SU-DHL-6 (cell line): ENCODE results near the gene ZNF488.

Experiments used
- H2AFZ ChIP-seq: fragments of 200-600 bp; sonication (generic); 2 replicates; pipeline ENCODE4 v1.6.1; 2014; ENCODE audit warnings: low read depth, mild to moderate bottlenecking, moderate library complexity, mixed read lengths, antibody characterized with exemption, low read length; ENCODE audit not compliant: severe bottlenecking
- H3F3A ChIP-seq: fragments of 200-600 bp; shearing (Covaris generic); 2 replicates; pipeline ENCODE4 v1.6.0; 2016; ENCODE audit warnings: antibody characterized with exemption, mild to moderate bottlenecking; ENCODE audit not compliant: insufficient read depth
- H3K27ac ChIP-seq: fragments of 200-600 bp; sonication (generic); 2 replicates; pipeline ENCODE4 v1.5.1; 2016; ENCODE audit warnings: low read depth, mild to moderate bottlenecking, low read length, moderate library complexity, mixed read lengths
- H3K27me3 ChIP-seq: fragments of 200-600 bp; sonication (generic), shearing (Covaris generic); 2 replicates; pipeline ENCODE4 v1.6.0; 2014; ENCODE audit warnings: mild to moderate bottlenecking, low read length
- H3K36me3 ChIP-seq: fragments of 200-600 bp; sonication (generic); 2 replicates; pipeline ENCODE4 v1.6.1; 2014; ENCODE audit warnings: mild to moderate bottlenecking, low read length, mixed read lengths
- H3K4me2 ChIP-seq: fragments of 300-600, 200-600 bp; shearing (Covaris generic), sonication (generic); 2 replicates; pipeline ENCODE4 v1.6.0; 2014; ENCODE audit warnings: low read length, low read depth, mild to moderate bottlenecking; ENCODE audit not compliant: poor library complexity, severe bottlenecking
- H3K4me3 ChIP-seq: fragments of 200-600 bp; sonication (generic); 2 replicates; pipeline ENCODE4 v1.5.1; 2014; ENCODE audit warnings: antibody characterized with exemption, low read length, mild to moderate bottlenecking, mixed read lengths; ENCODE audit not compliant: insufficient read depth, poor library complexity, severe bottlenecking
- H3K79me2 ChIP-seq: fragments of 200-600 bp; sonication (generic); 2 replicates; pipeline ENCODE4 v1.6.1; 2014; ENCODE audit warnings: mild to moderate bottlenecking, low read length, moderate library complexity; ENCODE audit not compliant: insufficient read depth
- H3K9ac ChIP-seq: fragments of 200-600 bp; sonication (generic); 2 replicates; pipeline ENCODE4 v1.7.0; 2014; ENCODE audit warnings: mild to moderate bottlenecking, low read length
- H3K9me2 ChIP-seq: fragments of 200-600 bp; sonication (generic); replicated peaks from 2 replicates; pipeline ENCODE4 v1.6.1; 2014; ENCODE audit warnings: low read length; ENCODE audit not compliant: insufficient read depth
- H3K9me3 ChIP-seq: fragments of 200-600 bp; sonication (generic); 2 replicates; pipeline ENCODE4 v1.6.1; 2014; ENCODE audit warnings: low read length, mixed read lengths; ENCODE audit not compliant: insufficient read depth
- H4K20me1 ChIP-seq: fragments of 200-600 bp; sonication (generic); 2 replicates; pipeline ENCODE4 v1.6.1; 2014; ENCODE audit warnings: low read depth, mild to moderate bottlenecking, antibody characterized with exemption, low read length, moderate library complexity, mixed read lengths
- CTCF ChIP-seq: fragments of 200-600 bp; sonication (generic); IDR thresholded peaks from one replicate; pipeline ENCODE4 v1.5.1; 2017; ENCODE audit warnings: antibody characterized with exemption, mild to moderate bottlenecking, low read length, moderate library complexity; ENCODE audit not compliant: insufficient read depth, poor library complexity, severe bottlenecking
- EZH2phosphoT487 ChIP-seq: fragments of 200-600 bp; sonication (generic), shearing (Covaris generic); conservative IDR thresholded peaks from 2 replicates; pipeline ENCODE4 v1.6.1; 2018; ENCODE audit warnings: mild to moderate bottlenecking, antibody characterized with exemption, low read length, moderate library complexity, mixed read lengths

ZNF488 gene

DNA sequence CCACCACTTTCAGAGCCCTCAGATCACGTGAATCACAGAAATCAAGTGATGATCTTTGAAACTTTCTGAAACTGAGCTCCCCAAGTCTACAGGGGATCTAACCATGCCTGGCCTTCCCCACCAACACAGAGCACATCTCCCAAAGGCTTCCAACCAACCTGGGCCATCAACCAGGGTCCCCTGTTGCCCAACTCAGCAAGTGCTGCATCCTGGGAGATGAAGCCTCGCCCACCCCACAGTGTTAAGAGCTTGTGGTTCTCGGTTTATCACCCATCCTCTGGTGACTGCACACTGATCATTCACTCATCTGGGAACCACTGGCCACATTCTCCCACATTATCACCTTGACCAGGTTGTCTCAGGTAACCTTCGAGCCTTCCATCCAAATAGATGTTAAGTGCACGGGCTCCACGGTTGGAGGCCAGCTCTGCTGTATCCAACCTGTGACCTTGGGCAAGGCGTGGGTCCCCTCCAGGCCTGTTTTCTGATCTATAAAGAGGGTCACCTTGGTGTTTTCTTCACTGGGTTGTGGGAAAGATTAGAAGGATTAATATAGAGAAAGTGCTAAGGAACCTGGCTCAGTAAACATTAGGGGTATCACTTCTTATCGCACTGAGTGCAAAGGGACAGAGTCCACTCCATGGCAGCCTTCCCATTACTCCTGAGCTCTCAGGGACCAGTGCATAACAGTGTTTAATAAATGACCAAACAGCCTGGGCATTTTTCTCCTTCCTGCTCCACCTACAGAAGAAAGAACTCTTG is 3.6 kb downstream of the ZNF488 start:
- no peaks in the 10 kb centered on the region for H3K27me3 ChIP-seq
- H3K9me3 ChIP-seq: no peaks in the 10 kb centered on the region
- H4K20me1 ChIP-seq: no peaks in the 10 kb centered on the region
- H3K9ac ChIP-seq: no peak overlapping the region
- H3K36me3 ChIP-seq: no peaks in the 10 kb centered on the region
- no peaks in the 10 kb centered on the region for H3F3A ChIP-seq
- no peak overlapping the region for H3K27ac ChIP-seq
- no peaks in the 10 kb centered on the region for H3K9me2 ChIP-seq
- H3K4me3 ChIP-seq: no peak overlapping the region
- no peak for TF ChIP-seq EZH2phosphoT487
- TF ChIP-seq CTCF: no peak
- H3K79me2 ChIP-seq: no peaks in the 10 kb centered on the region
- H3K4me2 ChIP-seq: no peak overlapping the region
- no peak overlapping the region for H2AFZ ChIP-seq

GRCh38 chr10:47379901-47380300 is 4.2 kb downstream of the ZNF488 start:
- H3F3A ChIP-seq: no peaks in the 10 kb centered on the region
- no peak overlapping the region for H3K27ac ChIP-seq
- H3K4me3 ChIP-seq: no peak overlapping the region
- TF ChIP-seq EZH2phosphoT487 (no peak), CTCF (no peak)
- H3K27me3 ChIP-seq: no peaks in the 10 kb centered on the region
- no peak overlapping the region for H3K4me2 ChIP-seq
- H4K20me1 ChIP-seq: no peaks in the 10 kb centered on the region
- no peaks in the 10 kb centered on the region for H3K79me2 ChIP-seq
- H2AFZ ChIP-seq: no peak overlapping the region
- no peak overlapping the region for H3K9ac ChIP-seq
- H3K9me3 ChIP-seq: no peaks in the 10 kb centered on the region
- H3K36me3 ChIP-seq: no peaks in the 10 kb centered on the region
- H3K9me2 ChIP-seq: no peaks in the 10 kb centered on the region

- TF ChIP-seq CTCF (no peak), EZH2phosphoT487 (no peak)
- H3K4me2 ChIP-seq: no peak overlapping the region
- no peak overlapping the region for H2AFZ ChIP-seq
- H3K27me3 ChIP-seq: no peaks in the 10 kb centered on the region
- no peak overlapping the region for H3K9ac ChIP-seq
- no peaks in the 10 kb centered on the region for H4K20me1 ChIP-seq
- no peaks in the 10 kb centered on the region for H3K36me3 ChIP-seq
- no peak overlapping the region for H3K27ac ChIP-seq
- no peaks in the 10 kb centered on the region for H3K79me2 ChIP-seq
- H3K4me3 ChIP-seq: no peak overlapping the region
- no peaks in the 10 kb centered on the region for H3F3A ChIP-seq
- no peaks in the 10 kb centered on the region for H3K9me3 ChIP-seq
- H3K9me2 ChIP-seq: no peaks in the 10 kb centered on the region
Measured at GRCh38 chr10:47379445-47379785, 4.7 kb downstream of the ZNF488 start.
